Prostate gland (tissue), 2 donors: ENCODE data around the gene APBB1IP. TPM values are rescaled to one million over a fixed set of nuclear protein-coding genes. Genes with fewer than 3 reads are reported as not detected.

Experiments used
- DNase-seq: peaks from one replicate; pipeline ENCODE4 v3.0.0-alpha.2; 2019; ENCODE audit warnings: low spot score
- H3K27ac ChIP-seq, 2 donors: fragments of 200-600 bp; sonication (generic); 2 replicates each; pipeline ENCODE4 v1.5.1; 2017 to 2019
- H3K27me3 ChIP-seq: fragments of 200-600 bp; sonication (generic); replicated peaks from 2 replicates; pipeline ENCODE4 v1.5.1; 2019; ENCODE audit not compliant: insufficient read depth
- H3K36me3 ChIP-seq, 2 donors: fragments of 200-600 bp; sonication (generic); 1 replicate in 1 of 2; 2 replicates in 1 of 2; pipeline versions ENCODE4 v1.5.1 to v1.8.1; 2017 to 2019
- H3K4me1 ChIP-seq: fragments of 200-600 bp; sonication (generic); replicated peaks from 2 replicates; pipeline ENCODE4 v1.5.1; 2019
- H3K4me3 ChIP-seq, 2 donors: fragments of 200-600 bp; sonication (generic); 2 replicates each; pipeline ENCODE4 v1.5.1; 2017 to 2019
- H3K9me3 ChIP-seq: fragments of 200-600 bp; sonication (generic); 2 replicates; pipeline ENCODE4 v1.5.1; 2017
- CTCF ChIP-seq, 4 experiments: fragments of 200-600 bp in 2 of 4; fragments of 450-650 bp in 2 of 4; sonication (generic) in 2 of 4; IDR thresholded peaks; 1 replicate in 3 of 4; 2 replicates in 1 of 4; pipeline ENCODE4 v1.5.1; 2016 to 2019; ENCODE audit warnings: antibody characterized with exemption in 4 of 4, mild to moderate bottlenecking in 2 of 4, moderate library complexity in 2 of 4
- POLR2A ChIP-seq: fragments of 450-650 bp; IDR thresholded peaks from one replicate; pipeline ENCODE4 v1.6.1; 2016; ENCODE audit warnings: antibody characterized with exemption, mild to moderate bottlenecking
- POLR2AphosphoS5 ChIP-seq: sonication (generic); formaldehyde crosslinking; IDR thresholded peaks from one replicate; pipeline ENCODE4 v1.6.1; 2017; ENCODE audit warnings: antibody characterized with exemption
- WGBS: methylation state at CpG from one replicate; pipeline ENCODE4 v1.1.5; 2018; 5-methylcytosine and 5-hydroxymethylcytosine counted together
- intact Hi-C: fragments of 100-400 bp; cut with DNase I; formaldehyde crosslinking; loops from one replicate; pipeline ENCODE4 v1.14.2; 2022
- total RNA-seq, 2 donors: library from RNA; depleted of rRNA; stranded (reverse); fragments of >200 nt; gene quantifications; one replicate each; pipeline ENCODE4 v1.1.0, GENCODE V29; 2016

APBB1IP gene
- total RNA-seq, 2 donors from 2014 or later = 1.3 to 3.1 TPM

DNA sequence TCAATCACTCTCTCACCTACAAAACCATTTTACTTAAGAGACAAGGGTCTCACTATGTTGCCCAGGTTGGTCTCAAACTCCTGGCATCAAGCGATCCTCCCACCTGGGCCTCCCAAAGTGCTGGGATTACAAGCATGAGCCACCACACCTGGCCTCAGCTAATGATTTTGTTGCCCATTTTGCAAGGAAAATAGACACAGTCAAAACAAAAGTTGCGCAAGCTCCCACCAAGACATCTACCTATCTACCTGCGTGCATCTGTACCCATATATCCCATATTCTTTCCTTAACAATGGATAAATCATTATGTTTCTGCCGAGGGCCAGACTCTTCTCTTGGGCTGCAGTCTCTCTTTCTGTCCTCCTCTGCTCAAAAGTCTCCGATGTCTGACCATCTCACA lies 67.3 kb downstream of the APBB1IP start:
- H3K4me3 ChIP-seq = no peak overlapping the region
- no peaks in the 10 kb centered on the region for H3K4me1 ChIP-seq
- no peaks in the 10 kb centered on the region for H3K9me3 ChIP-seq
- TF ChIP-seq CTCF (IDR thresholded peaks at IDR 0.05) = no peak
- TF ChIP-seq POLR2A = no peak
- TF ChIP-seq POLR2AphosphoS5 = no peak
- no peaks in the 10 kb centered on the region for H3K36me3 ChIP-seq
- 88% methylated on average over 5 of the region's 5 CpGs for WGBS
- no peak overlapping the region for H3K27ac ChIP-seq
- DNase-seq = no peak
- intact Hi-C loops = no loop called here
- H3K27me3 ChIP-seq = no peaks in the 10 kb centered on the region

DNA sequence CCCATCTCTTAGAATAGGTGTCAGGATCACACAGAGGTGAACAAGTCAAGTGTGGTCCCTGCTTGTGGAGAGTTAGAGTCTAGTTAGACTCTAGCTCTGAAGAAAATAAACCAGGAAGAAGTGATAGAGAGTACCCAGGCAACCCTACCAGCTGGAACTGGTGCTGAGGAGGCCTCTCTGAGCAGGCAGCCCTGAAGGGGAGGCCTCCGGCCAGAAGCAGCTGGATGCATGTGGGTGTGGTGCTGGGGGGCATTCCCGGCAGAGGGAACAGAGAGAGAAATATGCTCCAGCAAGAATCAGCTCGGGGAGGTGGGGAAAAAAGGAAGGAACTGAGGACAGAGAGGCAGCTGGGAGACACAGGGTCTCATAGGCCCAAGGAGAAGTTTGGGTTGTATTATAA lies 68.6 kb downstream of the APBB1IP start:
- Histone ChIP-seq H3K4me3 (no peak overlapping the region), H3K27me3 (no peaks in the 10 kb centered on the region), H3K36me3 (no peaks in the 10 kb centered on the region), H3K9me3 (no peaks in the 10 kb centered on the region), H3K4me1 (no peaks in the 10 kb centered on the region), H3K27ac (no peak overlapping the region)
- DNase-seq = no peak
- 86% methylated on average over 3 of the region's 3 CpGs for whole genome bisulfite sequencing
- intact Hi-C loops = no loop called here
- TF ChIP-seq CTCF (IDR thresholded peaks at IDR 0.05) = no peak
- no peak for TF ChIP-seq POLR2A
- TF ChIP-seq POLR2AphosphoS5 = no peak

DNA sequence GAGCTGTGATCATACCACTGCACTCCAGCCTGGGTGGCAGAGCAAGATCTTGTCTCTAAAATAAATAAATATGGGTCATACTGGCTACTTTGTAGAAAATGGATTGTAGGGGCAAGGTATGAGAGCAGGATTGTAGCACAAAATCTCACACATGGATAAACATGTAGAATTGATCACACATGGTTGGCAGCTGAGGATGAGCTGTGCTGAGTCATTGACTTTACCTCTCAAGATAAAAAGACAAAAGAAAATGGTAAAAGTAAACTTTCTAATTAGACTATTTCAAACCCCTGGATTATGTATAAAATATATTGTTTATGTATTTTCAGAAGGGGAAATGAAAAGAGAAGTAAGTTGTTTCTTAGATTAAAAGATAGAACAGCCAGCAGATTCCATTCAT lies 69.3 kb downstream of the APBB1IP start:
- intact Hi-C loops = no loop called here
- Histone ChIP-seq H3K9me3 (no peaks in the 10 kb centered on the region), H3K27me3 (no peaks in the 10 kb centered on the region), H3K27ac (no peak overlapping the region), H3K4me3 (no peak overlapping the region), H3K4me1 (no peaks in the 10 kb centered on the region), H3K36me3 (no peaks in the 10 kb centered on the region)
- no peak for DNase-seq
- TF ChIP-seq POLR2A (no peak), CTCF (IDR thresholded peaks at IDR 0.05) (no peak), POLR2AphosphoS5 (no peak)

GRCh38 chr10:26508016-26508415 lies 69.9 kb downstream of the APBB1IP start:
- TF ChIP-seq CTCF (IDR thresholded peaks at IDR 0.05) = no peak
- TF ChIP-seq POLR2AphosphoS5 = no peak
- TF ChIP-seq POLR2A = no peak

DNA sequence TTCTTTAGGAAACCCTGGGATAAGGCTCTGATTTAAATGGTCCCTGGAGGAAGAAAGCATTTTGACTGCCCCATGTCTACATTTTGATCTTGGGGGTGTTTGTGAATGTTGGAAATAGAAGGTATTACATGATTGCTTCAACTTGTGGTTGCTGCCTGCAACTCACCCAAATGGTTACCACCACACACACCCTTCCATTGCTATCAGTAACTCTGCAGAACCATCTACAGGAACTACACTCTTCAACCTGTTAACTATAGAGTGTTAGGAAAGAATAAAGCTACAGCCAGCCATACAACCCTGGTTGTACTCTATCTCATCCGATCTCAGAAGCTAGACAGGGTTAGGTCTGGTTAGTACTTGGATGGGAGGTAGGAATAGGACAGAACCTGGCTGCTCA lies 71.2 kb downstream of the APBB1IP start:
- Histone ChIP-seq H3K27ac (no peak overlapping the region), H3K36me3 (no peaks in the 10 kb centered on the region), H3K27me3 (no peaks in the 10 kb centered on the region), H3K9me3 (no peaks in the 10 kb centered on the region), H3K4me3 (no peak overlapping the region), H3K4me1 (no peaks in the 10 kb centered on the region)
- no peak for DNase-seq
- no peak for TF ChIP-seq POLR2A
- TF ChIP-seq POLR2AphosphoS5 = no peak
- TF ChIP-seq CTCF (IDR thresholded peaks at IDR 0.05) = no peak
- WGBS = 96% methylated on average over 1 of the region's 1 CpG
- intact Hi-C loops = no loop called here

More at GRCh38 chr10:26508016-26508415, 69.9 kb downstream of the APBB1IP start:
- Histone ChIP-seq H3K36me3 (no peaks in the 10 kb centered on the region), H3K4me3 (no peak overlapping the region), H3K4me1 (no peaks in the 10 kb centered on the region), H3K9me3 (no peaks in the 10 kb centered on the region), H3K27me3 (no peaks in the 10 kb centered on the region), H3K27ac (no peak overlapping the region)
- 89% methylated on average over 4 of the region's 4 CpGs for WGBS
- DNase-seq = no peak
- intact Hi-C loops = no loop called here
